Measurements from ENCODE around the gene GPR35.

- no peak for TF ChIP-seq CTCF (IDR thresholded peaks at IDR 0.05 in 2 of 3, conservative IDR thresholded peaks at IDR 0.05 in 1 of 3; ENCODE audit: borderline replicate concordance in 1 of 3, insufficient read depth in 1 of 3, low read depth in 2 of 3, low read length in 2 of 3)
- no peak for TF ChIP-seq EZH2 (IDR thresholded peaks at IDR 0.05)
- TF ChIP-seq POLR2A (IDR thresholded peaks at IDR 0.05; ENCODE audit: borderline replicate concordance, extremely low read depth, insufficient read depth, insufficient read length): no peak
- TF ChIP-seq ELF1 (IDR thresholded peaks at IDR 0.05; ENCODE audit: borderline replicate concordance, low read depth): no peak
- TF ChIP-seq ZNF274 (IDR thresholded peaks at IDR 0.05; ENCODE audit: low read depth, low read length): no peak
- no peak for TF ChIP-seq YY1 (IDR thresholded peaks at IDR 0.05; ENCODE audit: extremely low read depth, insufficient replicate concordance, low read depth, low read length)
- no peak for TF ChIP-seq EZH2phosphoT487 (IDR thresholded peaks at IDR 0.05; ENCODE audit: borderline replicate concordance)
- no peak for TF ChIP-seq ZFX (IDR thresholded peaks at IDR 0.05)
- no peak for TF ChIP-seq POLR2AphosphoS5 (IDR thresholded peaks at IDR 0.05; ENCODE audit: low read depth, low read length)
- TF ChIP-seq ATF3 (IDR thresholded peaks at IDR 0.05): no peak
- no peak for TF ChIP-seq CEBPB (IDR thresholded peaks at IDR 0.05; ENCODE audit: low read depth)
These were observed 4.4 kb upstream of the GPR35 start for GRCh38 chr2:240620859-240621258.

Data from HCT116 (cell line).